HG03066 (cell line): ENCODE data around the gene TECR.
A peak's percentile ranks its signal among the peaks of the same experiment; 100 is the strongest.
"Not testable (repeated sequence)": the region's sequence is repeated elsewhere in the genome, so short reads cannot be mapped to it uniquely, and the experiment has no call there.

Experiments used
- ATAC-seq: cut with Tn5 transposase; IDR thresholded peaks from one replicate; pipeline ENCODE4 v1.9.1; 2021; ENCODE audit warnings: low read depth; ENCODE audit not compliant: unreplicated experiment

Gene TECR

GRCh38 chr19:14559916-14560775 lies 30.8 kb downstream of the TECR start:
- ATAC-seq: no peak

GRCh38 chr19:14560776-14561108 lies 31.3 kb downstream of the TECR start:
- no peak for ATAC-seq

- no peak for ATAC-seq
These were observed 31.9 kb downstream of the TECR start for GRCh38 chr19:14561249-14561648.

- no peak for ATAC-seq
These were observed 32.5 kb downstream of the TECR start for GRCh38 chr19:14561847-14562351.

- no peak for ATAC-seq
These were observed 33.5 kb downstream of the TECR start for GRCh38 chr19:14562660-14563589.

- no peak for ATAC-seq
These were observed 34.2 kb downstream of the TECR start for GRCh38 chr19:14563590-14563926.

- ATAC-seq: no peak
These were observed 34.7 kb downstream of the TECR start for GRCh38 chr19:14563989-14564651.

- not testable (repeated sequence) for ATAC-seq
These were observed 35.4 kb downstream of the TECR start for GRCh38 chr19:14564652-14565297.

- no peak for ATAC-seq
These were observed 35.9 kb downstream of the TECR start for GRCh38 chr19:14565298-14565679.

- no peak for ATAC-seq
These were observed 36.6 kb downstream of the TECR start for GRCh38 chr19:14565765-14566711.

GRCh38 chr19:14566712-14567077 lies 37.3 kb downstream of the TECR start:
- no peak for ATAC-seq

GRCh38 chr19:14567079-14567478 lies 37.7 kb downstream of the TECR start:
- ATAC-seq: no peak

GRCh38 chr19:14570864-14571527 lies 41.6 kb downstream of the TECR start:
- ATAC-seq: no peak

GRCh38 chr19:14571695-14572490 lies 42.5 kb downstream of the TECR start, which contains the start of gene NDUFB7:
Gene NDUFB7 (minus strand): TSS chr19:14572066. CDS start chr19:14572000, 66 bp downstream.
- ATAC-seq: peak; percentile 86

GRCh38 chr19:14575428-14575980 lies 46.1 kb downstream of the TECR start:
- no peak for ATAC-seq

GRCh38 chr19:14576363-14576762 lies 47.0 kb downstream of the TECR start:
- no peak for ATAC-seq

GRCh38 chr19:14577264-14577663 lies 47.9 kb downstream of the TECR start:
- no peak for ATAC-seq
